HepG2 (cell line): ENCODE results near the gene ICAM2. TPM values are rescaled to one million over a fixed set of nuclear protein-coding genes. Genes with fewer than 3 reads are reported as not detected.

Experiments used
- DBP ChIP-seq: sonication (generic); formaldehyde crosslinking; IDR thresholded peaks from 2 replicates; pipeline ENCODE4 v1.4.0; 2020; ENCODE audit warnings: missing genetic modification reagents; ENCODE audit errors: not compliant biosample characterization
- MAZ ChIP-seq, 2 experiments: sonication (generic) in 1 of 2; formaldehyde crosslinking in 1 of 2; IDR thresholded peaks; 2 replicates each; pipeline versions ENCODE4 v1.5.0 to v1.6.1; 2012 to 2020; ENCODE audit warnings: low read depth in 2 of 2, mild to moderate bottlenecking in 2 of 2, borderline replicate concordance in 1 of 2, improper control_type of control experiment in 1 of 2, low read length in 1 of 2, missing genetic modification reagents in 1 of 2, moderate library complexity in 1 of 2
- NFKBIZ ChIP-seq: IDR thresholded peaks from 2 replicates; pipeline ENCODE4 v1.6.1; 2018; ENCODE audit warnings: missing genetic modification reagents, missing compliant biosample characterization
- NKX3-1 ChIP-seq: sonication (generic); formaldehyde crosslinking; IDR thresholded peaks from 2 replicates; pipeline ENCODE4 v1.5.0; 2020; ENCODE audit warnings: missing genetic modification reagents
- ZBTB20 ChIP-seq: sonication (generic); formaldehyde crosslinking; IDR thresholded peaks from 2 replicates; pipeline ENCODE4 v1.8.1; 2023; ENCODE audit warnings: missing genetic modification reagents, low read depth, mild to moderate bottlenecking, borderline replicate concordance
- ZFX ChIP-seq: sonication (generic); formaldehyde crosslinking; IDR thresholded peaks from 2 replicates; pipeline ENCODE4 v1.4.0; 2020; ENCODE audit warnings: mild to moderate bottlenecking, low read depth, missing genetic modification reagents, moderate library complexity
- ZNF407 ChIP-seq: sonication (generic); formaldehyde crosslinking; IDR thresholded peaks from one replicate; pipeline ENCODE4 v1.5.1; 2020; ENCODE audit warnings: mild to moderate bottlenecking, missing genetic modification reagents; ENCODE audit errors: not compliant biosample characterization
- ZNF512 ChIP-seq: sonication (generic); formaldehyde crosslinking; IDR thresholded peaks from 2 replicates; pipeline ENCODE4 v1.4.0; 2020; ENCODE audit warnings: mild to moderate bottlenecking, missing genetic modification reagents
- ZNF513 ChIP-seq: sonication (generic); formaldehyde crosslinking; conservative IDR thresholded peaks from 2 replicates; pipeline ENCODE4 v1.5.0; 2020; ENCODE audit warnings: missing genetic modification reagents
- ZNF530 ChIP-seq: sonication (generic); formaldehyde crosslinking; IDR thresholded peaks from 2 replicates; pipeline ENCODE4 v1.5.0; 2020; ENCODE audit warnings: low read depth, mild to moderate bottlenecking, missing genetic modification reagents
- polyA plus RNA-seq, 8 experiments: library from polyadenylated mRNA; depleted of rRNA in 3 of 8; stranded (reverse) in 7 of 8; unstranded in 1 of 8; fragments of >200 nt; fragmentation: Illumina TruSeq in 4 of 8; extraction: Trizol in 4 of 8; gene quantifications; 2 replicates each; pipeline versions ENCODE4 v1.2.1 to v1.2.3, GENCODE V29; 2011 to 2016; ENCODE audit warnings: low read depth in 4 of 8, missing spikeins in 1 of 8, mixed read lengths in 1 of 8; ENCODE audit not compliant: insufficient read depth in 1 of 8
- total RNA-seq, 5 experiments: library from RNA; depleted of rRNA; stranded (reverse); fragments of >200 nt; fragmentation: Illumina TruSeq; extraction: Trizol; gene quantifications; 2 replicates each; pipeline ENCODE4 v1.2.3, GENCODE V29; 2016; ENCODE audit warnings: low read depth in 1 of 5

ICAM2 gene
- total and polyA plus RNA-seq, 2 of the 13 experiments (the other 11 are each of a cell fraction or from before 2014, with no cell fraction given) = 10.9 to 20.8 TPM

GRCh38 chr17:64025732-64026294 lies 5.4 kb upstream of the ICAM2 start (continued):
- no peak for TF ChIP-seq MAZ (IDR thresholded peaks at IDR 0.05; ENCODE audit: borderline replicate concordance, low read depth, low read length)
- 0 out of 2 replicates have a peak, but pooled peaks have one; percentile 63 for TF ChIP-seq MAZ (CRISPR knock-in tag; IDR thresholded peaks at IDR 0.05; ENCODE audit: low read depth)
- peak; percentile 82; the same call in 1 of the 2 replicates for TF ChIP-seq ZNF513 (CRISPR knock-in tag)
- TF ChIP-seq ZNF530 (CRISPR knock-in tag) = no peak
- TF ChIP-seq ZNF407 = no peak
- TF ChIP-seq ZFX (CRISPR knock-in tag) = peak; percentile 36; the same call in 1 of the 2 replicates
- no peak for TF ChIP-seq DBP (CRISPR knock-in tag)
- no peak; the same call in 1 of the 2 replicates for TF ChIP-seq ZBTB20 (CRISPR knock-in tag)
- TF ChIP-seq ZNF512 = no peak
- TF ChIP-seq NFKBIZ (CRISPR knock-in tag) = no peak
- TF ChIP-seq NKX3-1 (CRISPR knock-in tag) = 0 out of 2 replicates have a peak, but pooled peaks have one; percentile 58
